Breast epithelium (tissue), 3 donors: ENCODE results near the gene RIMBP2.

Experiments
- CTCF ChIP-seq, 3 donors: fragments of 450-650 bp; IDR thresholded peaks; one replicate each; pipeline ENCODE4 v1.5.1; 2016 to 2017; ENCODE audit warnings: antibody characterized with exemption in 3 of 3, mild to moderate bottlenecking in 3 of 3, moderate library complexity in 3 of 3
- POLR2A ChIP-seq: fragments of 450-650 bp; IDR thresholded peaks from one replicate; pipeline ENCODE4 v1.6.1; 2016; ENCODE audit warnings: antibody characterized with exemption, mild to moderate bottlenecking, moderate library complexity
- POLR2AphosphoS5 ChIP-seq, 3 donors: sonication (generic); formaldehyde crosslinking; IDR thresholded peaks; one replicate each; pipeline ENCODE4 v1.6.1; 2017; ENCODE audit warnings: antibody characterized with exemption in 3 of 3

GRCh38 chr12:130436741-130437501 is 279.2 kb downstream of the RIMBP2 start:
- no peak for TF ChIP-seq POLR2AphosphoS5 (IDR thresholded peaks at IDR 0.05)
- TF ChIP-seq CTCF (IDR thresholded peaks at IDR 0.05): no peak
- TF ChIP-seq POLR2A: no peak
